A172 (cell line): ENCODE results near the gene TMSB4X. TPM values are rescaled to one million over a fixed set of nuclear protein-coding genes. Genes with fewer than 3 reads are reported as not detected.
A peak's percentile ranks its signal among the peaks of the same experiment; 100 is the strongest.
"Not testable (repeated sequence)": the region's sequence is repeated elsewhere in the genome, so short reads cannot be mapped to it uniquely, and the experiment has no call there.

Experiments
- DNase-seq: peaks from one replicate; pipeline ENCODE4 v3.0.0-alpha.2; 2015; ENCODE audit warnings: low spot score
- total RNA-seq: library from RNA; depleted of rRNA; stranded (reverse); fragments of >200 nt; shearing (Covaris generic); gene quantifications from 2 replicates; pipeline ENCODE4 v1.2.3, GENCODE V29; 2014; rRNA removed

Gene TMSB4X
- total RNA-seq = 16,491 and 16,946 TPM in 2 replicates

- DNase-seq = peak; percentile 81
Observed at GRCh38 chrX:12974796-12975669, at the start of gene TMSB4X. Gene TMSB4X, plus strand, starts transcription at chrX:12975110.

DNA sequence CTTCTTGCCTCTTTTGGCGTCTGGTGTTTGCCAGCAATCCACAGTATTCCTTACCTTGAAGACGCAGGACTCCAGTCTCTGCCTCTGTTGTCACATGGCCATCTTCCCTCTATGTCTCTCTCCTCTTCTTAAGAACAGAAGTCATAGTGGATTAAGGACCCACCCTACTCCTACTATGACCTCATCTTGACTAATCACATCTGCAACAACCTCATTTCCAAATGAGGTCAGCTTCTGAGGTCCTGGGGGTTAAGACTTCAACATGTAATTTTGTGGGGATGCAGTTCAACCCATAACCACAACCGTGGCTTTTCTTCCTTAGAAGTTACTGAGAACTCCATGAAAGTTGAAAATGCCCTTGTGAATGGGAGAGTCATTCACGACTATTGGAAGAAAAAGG is 45.2 kb upstream of the TMSB4X start:
- peak; percentile 38 for DNase-seq

DNA sequence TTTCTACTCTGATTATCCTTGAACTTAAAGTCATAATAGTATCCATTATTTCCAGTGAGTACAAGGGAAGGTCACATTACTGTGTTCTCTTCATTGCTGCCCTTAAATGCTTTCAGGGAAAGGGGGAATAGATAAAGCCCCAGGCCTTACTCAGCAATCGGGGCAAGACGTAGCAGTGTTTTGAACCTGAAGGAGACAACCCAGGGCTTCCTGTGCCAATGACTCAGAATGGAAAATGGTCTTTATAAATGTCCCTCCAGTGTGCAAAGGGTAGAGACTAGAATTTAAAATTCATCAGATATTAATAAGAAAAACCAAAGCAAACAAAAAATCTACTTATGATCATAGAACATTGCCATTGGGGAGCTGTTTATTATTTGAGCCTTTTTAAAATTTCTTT is 44.8 kb upstream of the TMSB4X start:
- no peak for DNase-seq

GRCh38 chrX:12932244-12932643 is 42.7 kb upstream of the TMSB4X start:
- DNase-seq = no peak

DNA sequence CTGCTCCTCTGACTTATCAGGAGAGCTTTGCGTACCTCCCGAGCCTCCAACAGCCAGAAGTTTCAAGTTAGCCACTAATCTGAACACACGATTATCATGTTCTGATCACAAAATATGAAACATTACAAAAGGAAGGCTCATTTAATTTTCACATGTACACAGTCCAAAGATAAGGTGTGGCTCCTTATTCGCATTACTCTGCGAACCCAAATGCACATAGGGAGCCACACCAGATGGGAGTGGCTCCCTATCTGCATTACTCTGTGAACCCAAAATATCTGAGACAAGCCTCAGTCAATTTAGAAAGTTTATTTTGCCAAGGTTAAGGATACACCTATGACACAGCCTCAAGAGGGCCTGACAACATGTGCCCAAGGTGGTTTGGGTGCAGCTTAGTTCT is 40.1 kb upstream of the TMSB4X start:
- DNase-seq = no peak

- no peak for DNase-seq
Observed at GRCh38 chrX:12936947-12937346, 38.0 kb upstream of the TMSB4X start.

DNA sequence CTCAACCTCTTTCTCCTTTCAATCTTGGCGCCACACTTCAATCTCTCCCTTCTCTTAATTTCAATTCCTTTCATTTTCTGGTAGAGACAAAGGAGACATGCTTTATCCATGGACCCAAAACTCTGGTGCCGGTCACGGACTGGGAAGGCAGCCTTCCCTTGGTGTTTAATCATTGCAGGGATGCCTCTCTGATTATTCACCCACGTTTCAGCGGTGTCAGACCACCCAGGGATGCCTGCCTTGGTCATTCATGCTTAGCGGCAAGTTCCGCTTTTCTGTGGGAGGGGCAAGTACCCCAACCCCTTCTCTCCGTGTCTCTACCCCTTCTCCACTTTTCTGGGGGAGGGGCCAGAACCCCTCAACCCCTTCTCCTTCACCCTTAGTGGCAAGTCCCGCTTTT is 34.4 kb upstream of the TMSB4X start:
- DNase-seq = not testable (repeated sequence)

DNA sequence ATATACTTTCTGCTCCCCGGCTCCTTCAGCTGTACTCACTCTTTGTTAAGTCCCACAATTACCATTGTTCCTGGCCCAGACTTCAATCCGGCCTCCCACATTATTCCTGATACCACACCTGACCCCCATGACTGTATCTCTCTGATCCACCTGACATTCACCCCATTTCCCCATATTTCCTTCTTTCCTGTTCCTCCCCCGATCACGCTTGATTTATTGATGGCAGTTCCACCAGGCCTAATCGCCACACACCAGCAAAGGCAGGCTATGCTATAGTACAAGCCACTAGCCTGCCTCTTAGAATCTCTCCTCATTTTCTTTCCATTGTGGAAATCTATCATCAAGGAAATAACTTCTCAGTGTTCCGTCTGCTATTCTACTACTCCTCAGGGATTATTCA is 31.3 kb upstream of the TMSB4X start:
- not testable (repeated sequence) for DNase-seq

- not testable (repeated sequence) for DNase-seq
Observed at GRCh38 chrX:12944452-12944851, 30.5 kb upstream of the TMSB4X start.

- no peak for DNase-seq
Observed at GRCh38 chrX:12945494-12945893, 29.4 kb upstream of the TMSB4X start.

DNA sequence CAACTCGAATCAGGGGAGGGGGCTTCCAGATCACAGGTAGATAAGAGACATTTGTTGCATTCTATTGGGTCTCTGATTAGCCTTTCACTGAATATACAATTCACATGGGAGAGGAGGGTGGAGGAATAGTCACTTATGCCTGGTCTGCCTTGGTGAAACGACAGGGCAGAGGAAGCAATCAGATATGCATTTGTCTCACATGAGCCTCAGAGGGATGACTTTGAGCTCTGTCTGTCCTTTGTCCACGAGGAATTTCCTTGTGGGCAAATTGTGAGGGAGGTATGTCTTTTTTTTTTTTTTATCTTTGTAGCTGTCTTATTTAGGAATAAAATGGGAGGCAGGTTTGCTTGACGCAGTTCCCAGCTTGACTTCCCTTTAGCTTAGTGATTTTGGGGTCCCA is 28.5 kb upstream of the TMSB4X start:
- DNase-seq = no peak

- DNase-seq = peak; percentile 89
Observed at GRCh38 chrX:12946838-12947544, 27.9 kb upstream of the TMSB4X start.

GRCh38 chrX:12947545-12948235 is 27.2 kb upstream of the TMSB4X start:
- DNase-seq = no peak

GRCh38 chrX:12948495-12948894 is 26.4 kb upstream of the TMSB4X start:
- DNase-seq = no peak

DNA sequence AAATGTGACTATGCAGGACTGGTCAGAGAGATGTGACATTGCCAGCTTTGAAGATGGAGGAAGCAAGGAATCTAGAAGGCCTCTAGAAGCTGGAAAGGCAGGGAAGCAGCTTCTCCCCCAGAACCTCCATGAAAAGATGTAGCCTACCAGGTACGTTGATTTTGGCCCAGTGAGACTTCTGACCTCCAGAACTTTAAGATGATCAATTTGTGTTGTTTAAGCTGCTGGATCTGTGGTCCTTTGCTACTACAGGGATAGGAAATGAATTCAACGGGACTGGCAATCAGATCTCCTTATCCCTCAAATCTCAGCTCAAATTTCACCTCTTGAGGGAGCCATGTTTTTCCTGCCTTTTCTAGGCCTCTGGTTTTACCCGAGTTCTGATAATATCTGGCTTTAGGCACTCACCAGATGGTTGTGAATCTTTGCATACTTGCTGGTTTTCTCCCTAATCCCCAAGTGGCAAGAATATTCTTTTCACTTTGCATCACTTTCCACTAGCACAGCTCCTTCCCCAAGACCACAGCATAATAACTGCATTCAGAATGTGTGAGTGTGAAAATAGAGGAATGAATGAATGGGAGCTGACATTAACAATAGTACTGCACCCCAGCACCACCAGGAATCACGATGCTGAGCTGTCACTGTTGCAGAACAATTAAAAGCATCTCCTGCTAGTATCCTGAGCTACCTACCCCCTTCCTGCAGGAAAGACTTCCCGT is 25.5 kb upstream of the TMSB4X start:
- no peak for DNase-seq

DNA sequence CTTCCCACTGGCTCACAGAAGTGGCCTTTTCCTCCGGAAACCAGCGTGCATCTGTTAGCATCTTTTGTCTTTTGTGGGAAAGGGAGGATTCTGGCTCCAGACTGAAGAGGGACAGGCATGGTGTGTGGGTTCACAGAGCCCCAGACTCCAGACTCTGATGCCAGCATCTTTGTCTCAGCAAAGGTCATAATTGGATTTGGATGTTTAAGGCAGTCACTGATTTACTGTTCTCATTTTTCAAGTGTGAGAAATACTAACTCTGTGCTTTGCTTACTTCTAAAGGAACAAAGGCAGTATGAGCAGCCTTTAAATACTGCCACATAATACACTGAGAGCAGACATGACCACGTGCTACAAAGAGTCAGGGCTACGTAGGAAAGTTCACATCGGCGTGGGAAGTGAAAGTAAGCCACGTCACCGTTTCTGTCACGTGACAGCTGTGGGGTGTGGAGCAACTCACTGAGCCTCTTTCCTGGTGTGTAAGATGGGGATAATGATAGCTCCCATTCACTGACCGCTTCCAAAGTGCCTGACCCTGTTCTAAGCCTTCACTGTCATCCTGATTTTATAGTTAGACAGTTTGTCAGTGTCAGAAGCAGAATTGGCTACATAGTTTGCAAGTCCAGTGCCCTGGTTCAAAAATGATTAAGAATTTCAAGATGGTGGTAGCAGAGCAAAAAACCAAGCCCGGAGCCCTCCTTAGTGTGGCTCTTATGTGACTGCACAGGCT is 24.8 kb upstream of the TMSB4X start:
- peak; percentile 86 for DNase-seq

GRCh38 chrX:12950851-12951594 is 23.9 kb upstream of the TMSB4X start:
- peak; percentile 89 for DNase-seq

DNA sequence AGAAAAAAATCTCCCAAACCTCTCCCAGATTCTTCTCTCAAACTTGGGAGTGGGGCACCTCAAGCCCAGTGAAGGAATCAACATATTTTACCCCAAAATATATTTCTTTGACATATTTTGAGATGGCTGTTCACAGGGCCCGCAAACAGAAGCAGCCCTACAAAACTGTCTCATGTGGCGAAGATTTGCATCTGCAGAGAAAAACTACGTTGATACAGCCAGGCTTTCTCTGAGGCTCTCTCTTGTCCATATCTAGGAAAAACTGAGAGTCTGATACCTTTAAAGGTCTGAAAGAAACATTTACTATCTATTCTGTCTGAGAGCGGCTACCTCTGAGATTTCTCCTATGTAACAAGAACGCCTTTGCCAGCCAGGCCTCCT is 23.3 kb upstream of the TMSB4X start:
- DNase-seq = no peak

GRCh38 chrX:12953420-12953819 is 21.5 kb upstream of the TMSB4X start:
- no peak for DNase-seq

DNA sequence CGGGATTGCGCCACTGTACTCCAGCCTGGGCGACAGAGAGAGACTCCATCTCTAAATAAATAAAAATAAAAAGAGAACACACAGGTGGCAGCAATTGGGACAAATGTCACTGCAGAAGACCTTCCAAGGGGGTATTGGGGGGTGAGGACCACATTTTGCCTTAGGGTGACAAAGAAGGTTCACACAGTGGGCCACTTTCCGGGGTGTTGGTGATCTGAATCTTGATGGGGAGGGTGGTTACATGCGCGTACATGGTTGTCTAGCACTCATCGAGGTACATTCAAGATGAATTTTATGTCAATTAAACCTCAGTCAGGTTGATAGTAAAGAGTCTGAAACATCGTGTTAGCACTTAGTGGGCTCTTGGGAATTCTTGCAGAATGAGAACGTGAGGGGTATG is 20.5 kb upstream of the TMSB4X start:
- DNase-seq = no peak
